Bone marrow (tissue), 2 donors: Measurements from ENCODE around the gene PDXK.
"Not testable (repeated sequence)": the region's sequence is repeated elsewhere in the genome, so short reads cannot be mapped to it uniquely, and the experiment has no call there.

Source experiments
- DNase-seq, 2 donors: peaks; one replicate each; lab custom pipeline; 2025; lab: John Stamatoyannopoulos, UW

Gene PDXK

DNA sequence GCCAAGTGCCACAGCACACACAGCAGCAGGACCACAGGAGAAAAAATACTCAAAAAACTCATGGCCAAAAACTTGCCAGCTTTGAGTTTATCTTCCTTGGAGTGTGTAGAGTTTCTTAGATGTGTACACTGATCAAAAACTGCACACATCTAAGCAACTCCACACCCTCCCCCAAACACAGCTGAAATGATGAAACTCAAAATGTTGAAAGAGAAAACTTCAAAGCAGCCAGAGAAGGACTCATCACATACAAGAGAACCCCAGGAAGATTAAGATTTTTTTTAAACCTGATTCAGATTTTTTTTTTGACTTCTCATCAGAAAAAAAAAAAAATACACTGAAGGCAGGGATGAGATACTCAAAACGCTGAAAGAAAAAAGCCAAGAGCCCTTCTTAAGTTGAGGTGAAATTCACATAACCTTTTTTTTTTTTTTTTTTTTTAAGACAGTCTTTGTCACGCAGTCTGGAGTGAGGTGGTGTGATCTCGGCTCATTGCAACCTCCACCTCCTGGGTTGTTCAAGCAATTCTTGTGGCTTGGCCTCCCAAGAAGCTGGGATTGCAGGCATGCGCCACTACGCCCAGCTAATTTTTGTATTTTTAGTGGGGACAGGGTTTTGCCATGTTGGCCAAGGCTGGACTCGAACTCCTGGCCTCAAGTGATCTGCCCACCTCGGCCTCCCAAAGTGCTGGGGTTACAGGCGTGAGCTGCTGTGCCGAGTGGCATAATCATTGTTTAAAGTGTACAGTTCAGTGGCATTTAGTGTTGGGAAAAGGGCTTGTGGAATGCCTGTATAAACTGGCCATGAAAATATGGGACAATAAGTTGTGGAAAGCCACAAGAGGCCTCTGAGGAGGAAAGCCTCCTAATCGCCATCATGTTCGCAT is 20.9 kb upstream of the PDXK start:
- no peak for DNase-seq

DNA sequence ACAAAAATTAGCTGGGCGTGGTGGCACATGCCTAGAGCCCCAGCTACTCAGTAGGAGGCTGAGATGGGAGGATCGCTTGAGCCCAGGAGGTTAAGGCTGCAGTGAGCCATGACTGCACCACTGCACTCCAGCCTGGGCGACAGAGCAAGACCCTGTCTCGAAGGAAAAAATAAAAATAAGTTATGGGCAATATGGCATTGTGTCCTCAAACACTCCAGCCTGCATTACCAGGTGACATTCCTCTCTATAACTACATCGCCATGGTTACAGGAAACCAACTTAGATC is 19.5 kb upstream of the PDXK start:
- DNase-seq, result not testable (repeated sequence)

DNA sequence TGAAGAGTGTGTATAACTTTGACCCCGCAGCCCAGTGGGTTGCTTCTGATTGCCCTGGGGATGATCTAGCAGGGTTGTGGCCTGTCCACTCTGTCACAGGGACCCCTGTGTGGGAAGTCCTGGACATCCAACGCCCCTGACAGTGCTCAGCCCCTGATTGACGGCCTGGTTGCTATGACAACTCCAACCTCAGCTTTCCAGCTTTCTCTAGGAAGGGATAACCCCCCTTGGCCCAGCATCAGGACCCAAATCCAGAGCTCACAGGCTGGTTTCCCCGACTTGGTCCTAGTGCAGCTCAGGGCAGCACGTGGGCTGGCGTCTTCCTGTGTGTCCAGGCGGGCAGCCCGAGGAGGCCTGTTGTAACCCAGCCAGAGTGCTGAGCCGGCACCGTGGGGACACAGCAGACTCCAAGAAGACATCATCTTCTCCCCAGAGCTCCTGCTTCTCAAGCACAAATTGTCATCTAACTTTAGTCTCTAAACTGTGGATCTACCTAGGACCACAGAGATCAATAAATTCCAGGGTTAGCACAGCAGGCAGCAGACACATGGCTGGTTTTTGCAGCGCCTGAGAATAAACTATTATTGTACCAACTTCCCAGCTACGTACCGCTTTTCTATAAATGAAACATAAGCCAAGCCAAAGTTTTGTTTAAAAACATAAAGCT is 18.9 kb upstream of the PDXK start:
- no peak for DNase-seq

DNA sequence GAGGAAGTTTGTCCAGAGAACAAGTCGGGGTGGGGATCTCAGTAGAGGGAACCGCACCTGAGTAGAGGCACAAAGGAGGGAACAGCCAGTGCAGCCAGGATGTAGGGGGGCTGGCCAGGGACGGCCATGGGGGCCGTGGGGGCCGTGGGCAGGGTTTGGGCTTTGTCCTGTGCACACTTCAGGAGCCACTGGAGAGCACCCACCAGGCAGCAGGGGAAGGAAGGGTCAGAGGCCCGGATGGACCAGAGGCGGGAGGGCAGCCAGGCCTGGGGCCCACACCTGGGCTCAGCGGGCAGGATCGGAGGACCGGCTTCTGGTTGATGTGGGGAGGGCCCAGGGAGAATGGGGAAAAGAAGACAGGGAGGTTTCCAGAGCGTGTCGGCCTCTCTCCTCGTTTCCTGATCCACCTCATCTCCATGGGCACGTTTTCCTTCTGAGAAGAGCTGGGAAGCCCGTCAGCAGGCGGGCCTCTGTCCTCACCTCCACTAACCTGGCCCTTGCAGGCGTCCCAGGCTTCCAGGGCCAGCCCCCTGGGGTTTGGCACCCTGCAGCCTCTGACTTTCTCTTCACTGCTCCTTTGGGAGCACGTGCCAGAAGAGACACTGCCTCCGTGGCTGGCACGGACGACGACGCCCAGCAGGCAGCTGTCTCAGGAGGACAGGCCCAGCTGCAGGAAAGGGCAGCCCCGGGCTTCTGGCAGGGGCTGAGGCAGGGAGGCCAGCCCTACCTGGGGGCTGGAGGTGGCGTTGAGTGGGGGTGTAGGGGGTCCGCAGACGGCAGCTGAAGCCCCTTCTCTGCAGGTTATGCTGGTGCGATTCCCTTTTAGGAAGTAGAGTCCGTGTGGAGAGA is 16.8 kb upstream of the PDXK start:
- DNase-seq, result no peak

DNA sequence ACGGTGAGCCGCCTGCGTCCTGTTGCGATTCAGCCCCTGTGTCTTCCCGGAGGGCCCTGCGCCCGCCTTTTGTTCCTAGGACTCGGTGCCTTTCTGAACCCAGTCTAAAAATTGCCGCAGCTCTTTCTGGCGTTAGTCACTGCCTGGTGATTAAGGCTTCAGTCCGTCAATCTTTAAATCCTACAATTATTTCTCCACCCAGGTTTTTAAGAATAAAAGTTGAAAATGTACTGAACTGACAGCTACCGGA is 16.2 kb upstream of the PDXK start:
- DNase-seq, result no peak

DNA sequence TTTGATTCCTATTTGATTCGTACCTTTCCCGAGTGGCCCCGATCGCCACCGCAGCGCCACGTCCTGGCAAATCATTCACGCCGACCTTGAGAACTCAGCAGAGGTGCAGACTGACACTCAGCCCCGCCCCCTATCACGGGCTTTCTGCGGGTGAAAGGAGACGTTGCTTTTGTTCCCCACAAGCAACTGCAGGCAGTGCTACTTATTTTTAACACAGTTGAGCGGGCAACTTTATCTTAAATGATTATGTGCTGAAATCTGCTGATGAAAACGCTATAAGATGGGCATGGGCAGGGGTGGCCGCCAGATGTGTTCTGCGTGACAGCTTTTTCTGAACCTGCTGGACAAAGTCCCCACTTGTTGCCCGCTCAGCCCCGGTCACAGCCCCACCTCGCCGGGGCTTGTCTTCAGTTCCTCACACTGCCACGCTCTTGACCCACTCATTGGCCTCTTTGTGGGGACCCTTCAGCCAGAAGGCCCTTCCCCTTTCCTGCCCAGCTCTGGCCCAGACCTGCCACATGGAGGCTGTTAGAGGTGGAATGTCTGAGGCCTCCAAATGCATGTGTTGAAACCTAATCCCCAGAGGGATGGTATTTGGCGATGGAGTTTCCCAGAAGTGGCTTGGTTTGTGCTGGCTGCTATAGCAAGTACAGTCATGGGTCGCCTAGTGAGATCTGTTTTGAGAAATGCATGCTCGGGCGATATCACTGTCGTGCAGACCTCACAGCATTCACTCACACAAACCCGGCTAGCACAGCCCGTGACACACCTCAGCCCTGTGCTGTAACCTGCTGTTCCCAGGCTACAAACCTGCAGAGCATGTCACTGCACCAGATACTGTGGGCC is 15.7 kb upstream of the PDXK start:
- DNase-seq, result peak in 1 of 2 donors; percentile 1

DNA sequence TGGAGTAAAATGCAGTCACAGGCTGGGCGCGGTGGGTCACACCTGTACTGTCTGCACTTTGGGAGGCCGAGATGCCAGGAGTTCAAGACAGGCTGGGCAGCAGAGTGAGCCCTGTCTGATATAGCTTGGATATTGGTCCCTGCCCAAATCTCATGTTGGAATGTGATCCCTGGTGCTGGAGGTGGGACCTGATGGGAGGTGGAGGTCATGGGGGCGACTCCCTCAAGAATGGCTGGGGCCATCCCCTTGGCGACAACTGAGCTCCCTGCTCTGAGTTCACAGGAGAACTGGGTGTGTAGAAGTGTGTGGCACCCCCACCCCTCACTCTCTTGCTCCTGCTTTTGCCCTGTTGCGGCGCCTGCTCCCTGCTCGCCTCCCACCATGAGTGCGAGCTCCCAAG is 11.5 kb upstream of the PDXK start:
- DNase-seq, result no peak

DNA sequence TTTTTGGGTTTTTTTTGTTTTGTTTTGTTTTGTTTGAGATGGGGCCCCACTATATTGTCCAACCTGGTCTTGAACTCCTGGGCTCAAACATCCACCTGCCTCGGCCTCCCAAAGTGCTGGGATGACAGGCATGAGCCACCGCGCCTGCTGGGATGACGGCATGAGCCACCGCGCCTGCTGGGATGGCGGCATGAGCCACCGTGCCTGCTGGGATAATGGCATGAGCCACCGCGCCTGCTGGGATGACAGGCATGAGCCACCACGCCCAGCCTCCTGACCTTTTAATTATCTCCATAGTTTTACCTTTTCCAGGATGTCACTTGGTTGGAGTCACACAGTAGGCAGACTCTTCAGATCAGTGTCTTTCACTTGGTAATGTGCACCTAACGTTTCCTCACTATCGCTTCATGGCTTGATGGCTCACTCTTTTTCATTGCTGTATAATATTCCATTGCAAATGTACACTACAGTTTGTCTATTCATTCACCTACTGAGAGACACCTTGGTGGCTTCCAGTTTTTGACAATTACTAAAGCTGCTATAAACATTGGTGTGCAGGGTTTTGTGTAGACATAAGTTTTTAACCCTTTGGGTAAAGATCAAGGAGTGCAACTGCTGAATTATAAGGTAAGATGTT is 10.1 kb upstream of the PDXK start:
- no peak for DNase-seq

DNA sequence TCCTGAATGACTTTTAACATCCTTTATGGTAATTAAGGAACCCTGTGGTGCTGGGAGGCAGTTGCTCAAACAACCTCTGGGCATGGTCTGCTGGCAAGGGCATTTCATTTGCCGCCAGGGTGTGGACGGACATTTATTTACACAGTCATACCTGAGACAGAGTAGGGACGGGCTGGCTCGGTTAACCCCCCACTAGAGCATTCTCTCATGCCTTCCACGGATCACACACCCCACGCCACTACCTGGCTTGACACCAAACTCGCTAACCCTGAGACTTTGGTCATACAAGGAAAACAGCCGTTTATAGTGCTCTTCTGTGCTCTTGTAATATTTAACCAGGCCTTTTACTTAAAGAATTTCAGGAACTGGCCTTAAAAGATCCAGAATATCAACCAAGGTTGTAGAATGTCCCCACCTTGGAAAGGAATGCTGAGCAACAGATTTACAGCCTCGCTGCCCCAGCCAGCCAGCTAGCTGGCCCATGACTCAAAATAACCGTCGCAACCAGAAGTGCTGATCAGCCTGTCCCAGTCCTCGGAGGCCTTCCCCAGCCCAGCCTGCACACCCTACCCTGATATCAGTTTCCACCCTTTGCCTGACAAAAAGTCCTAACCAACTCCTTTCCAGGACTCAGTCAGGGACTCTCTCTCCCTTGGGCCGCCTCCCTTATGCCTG is 6.5 kb upstream of the PDXK start:
- no peak for DNase-seq

DNA sequence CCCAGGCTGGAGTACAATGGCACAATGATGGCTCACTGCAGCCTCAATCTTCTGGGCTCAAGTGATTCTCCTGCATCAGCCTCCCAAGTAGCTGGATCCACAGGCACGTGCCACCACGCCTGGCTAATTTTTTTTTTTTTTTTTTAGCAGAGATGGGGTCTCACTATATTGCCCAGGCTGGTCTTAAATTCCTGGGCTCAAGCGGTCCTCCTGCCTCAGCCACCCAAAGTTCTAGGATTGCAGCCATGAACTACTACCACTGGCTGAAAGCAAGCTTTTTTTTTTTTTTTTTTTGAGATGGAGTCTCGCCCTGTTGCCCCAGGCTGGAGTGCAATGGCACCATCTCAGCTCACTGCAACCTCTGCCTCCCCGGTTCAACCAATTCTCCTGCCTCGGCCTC is 5.8 kb upstream of the PDXK start:
- DNase-seq, result not testable (repeated sequence)

DNA sequence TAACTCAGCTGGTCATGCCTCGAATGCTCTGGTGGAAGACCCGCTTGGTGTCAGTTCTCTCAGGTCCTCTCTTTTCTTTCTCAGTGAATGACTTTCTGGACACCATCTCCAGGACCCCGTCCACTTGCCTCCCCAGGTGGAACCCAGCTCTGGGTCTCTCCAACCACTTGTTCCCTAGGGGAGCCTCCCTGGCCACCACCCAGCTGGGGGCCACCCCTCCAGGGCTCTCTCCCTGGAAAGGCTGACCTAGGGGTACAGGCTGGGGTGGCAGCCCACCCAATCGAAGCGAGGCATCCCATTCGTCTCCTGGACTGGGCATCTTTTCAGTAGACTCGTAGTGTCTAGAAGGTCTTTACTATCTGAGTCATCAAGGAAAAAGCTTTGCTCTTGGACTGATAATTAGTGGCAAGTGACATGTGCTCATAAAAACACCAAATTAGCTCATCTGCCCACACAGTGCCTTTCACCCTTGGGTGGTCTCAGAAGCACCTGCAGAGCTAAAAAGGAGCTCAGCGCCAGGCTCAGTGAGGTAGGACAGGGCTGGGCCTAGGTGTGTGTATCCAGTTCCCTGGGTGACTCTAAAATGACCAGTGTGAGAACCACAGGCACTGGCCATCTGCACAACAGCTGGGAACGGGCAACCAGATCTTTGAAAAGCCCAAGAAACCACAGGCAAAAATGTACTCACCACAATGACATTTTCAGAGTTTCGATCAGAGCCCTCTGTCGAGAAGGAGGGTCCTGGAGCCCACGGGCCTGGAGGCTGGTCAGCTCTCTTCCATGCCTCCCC is 2.4 kb upstream of the PDXK start:
- DNase-seq, result no peak

DNA sequence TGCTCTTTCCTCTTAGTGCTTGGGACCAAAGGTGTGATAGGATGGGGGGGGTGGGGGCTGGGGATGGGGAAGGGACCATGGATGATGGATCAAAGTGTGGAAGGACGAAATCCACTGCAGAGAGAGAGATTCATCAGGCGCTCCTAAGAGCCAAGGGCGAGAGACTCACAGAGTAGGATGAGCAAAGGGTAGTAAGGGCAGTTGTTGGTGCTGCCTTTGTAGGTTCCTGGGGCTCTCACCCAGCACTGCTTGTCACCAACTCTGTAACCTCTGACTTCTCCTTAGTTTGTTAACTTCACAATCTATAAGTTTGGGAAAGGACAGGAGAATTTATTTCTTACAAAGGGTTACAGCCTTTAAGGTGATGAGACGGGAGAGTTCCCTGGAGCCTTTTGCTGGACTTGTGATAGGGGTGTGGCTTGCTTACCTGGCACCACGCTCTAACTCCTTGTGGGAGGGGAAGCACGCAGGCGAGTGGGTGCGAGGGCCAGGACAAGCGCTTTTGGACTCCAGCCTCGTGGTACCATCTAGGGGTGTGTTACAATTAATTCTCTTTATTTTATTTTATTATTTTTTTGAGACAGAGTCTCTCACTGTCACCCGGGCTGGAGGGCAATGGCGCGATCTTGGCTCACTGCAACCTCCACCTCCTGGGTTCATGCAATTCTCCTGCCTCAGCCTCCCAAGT is 1.6 kb upstream of the PDXK start:
- no peak for DNase-seq

DNA sequence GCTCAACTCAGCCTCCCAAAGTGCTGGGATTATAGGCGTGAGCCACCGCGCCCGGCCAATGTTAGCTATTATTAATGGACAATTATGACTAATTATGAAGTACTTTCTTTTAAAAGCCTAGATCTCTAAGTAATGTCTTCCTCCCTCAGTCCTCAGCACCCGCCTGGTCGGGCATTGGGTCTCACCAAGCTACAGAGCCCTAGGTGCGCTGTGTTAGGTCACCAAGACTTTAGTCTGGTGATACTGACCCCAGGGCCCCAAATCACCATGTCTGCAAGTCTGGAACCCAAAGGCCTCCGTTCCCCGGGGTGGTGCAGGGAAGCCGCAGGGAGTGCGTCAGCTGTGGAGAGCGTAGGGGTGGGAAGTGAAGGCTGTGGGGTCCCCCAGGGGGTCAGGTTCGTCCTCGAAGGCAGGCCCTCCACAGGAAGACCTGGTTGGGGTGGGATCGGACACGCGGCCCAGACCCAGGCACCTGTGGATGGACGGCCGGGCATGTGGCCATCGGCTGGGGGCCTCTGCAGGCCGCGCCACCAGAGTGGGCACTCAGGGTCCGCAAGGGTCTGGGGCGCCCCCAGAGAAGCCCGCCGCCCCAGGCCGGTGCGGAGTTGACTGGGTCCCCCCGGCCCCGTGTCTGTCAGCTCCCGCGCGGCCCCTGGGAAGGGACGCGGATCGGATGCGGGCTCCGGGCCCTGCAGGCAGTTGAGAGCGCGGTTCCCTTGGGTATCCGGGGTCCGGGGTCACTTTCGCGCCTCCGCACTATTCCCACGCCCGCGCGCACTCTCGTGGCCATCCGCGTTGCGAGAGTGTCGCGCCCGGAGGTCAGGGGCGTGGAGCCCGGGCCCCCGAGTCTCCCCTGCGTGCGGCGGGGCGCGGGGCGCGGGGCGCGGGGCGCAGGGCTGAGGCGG is 710 bp upstream of the PDXK start:
- no peak for DNase-seq

DNA sequence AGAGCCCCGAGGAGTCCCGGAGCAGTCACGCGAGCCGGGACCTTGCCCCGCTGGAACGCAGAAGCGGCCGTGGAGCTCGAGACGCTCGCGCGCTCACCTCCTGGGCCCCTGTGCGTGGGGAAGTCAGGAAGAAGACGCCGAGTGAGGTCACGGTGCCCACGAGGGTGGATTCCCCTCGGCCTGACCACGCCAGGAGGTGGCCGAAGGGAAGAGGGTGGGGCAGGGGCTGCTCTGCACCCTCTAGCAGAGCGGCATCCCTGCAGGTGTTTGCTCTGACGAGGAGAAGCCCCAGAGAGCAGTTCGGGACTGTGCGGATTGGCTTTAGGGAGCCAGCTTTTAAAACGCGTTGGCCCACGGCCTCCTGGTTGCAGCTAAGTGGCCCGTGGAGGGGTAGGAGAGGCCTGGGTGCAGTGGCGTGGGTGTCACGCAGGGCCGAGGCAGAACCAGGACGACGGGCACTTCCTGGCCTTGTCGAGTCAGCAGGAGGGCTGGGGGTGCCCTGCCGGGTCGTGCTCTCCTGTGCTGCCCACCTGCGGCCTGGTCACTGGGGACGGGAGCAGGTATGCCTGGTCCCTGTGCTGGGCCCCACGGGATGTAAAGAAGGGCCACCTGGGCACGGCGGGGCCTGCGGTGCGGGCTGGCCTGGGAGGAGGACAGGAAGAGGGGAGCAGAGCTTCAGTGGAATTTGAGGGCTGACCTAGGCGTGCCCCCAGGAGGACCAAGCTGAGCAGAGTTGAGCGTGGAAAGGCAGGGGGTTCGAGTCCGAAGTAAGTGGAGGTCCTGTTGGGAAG is 1.0 kb downstream of the PDXK start:
- no peak for DNase-seq

DNA sequence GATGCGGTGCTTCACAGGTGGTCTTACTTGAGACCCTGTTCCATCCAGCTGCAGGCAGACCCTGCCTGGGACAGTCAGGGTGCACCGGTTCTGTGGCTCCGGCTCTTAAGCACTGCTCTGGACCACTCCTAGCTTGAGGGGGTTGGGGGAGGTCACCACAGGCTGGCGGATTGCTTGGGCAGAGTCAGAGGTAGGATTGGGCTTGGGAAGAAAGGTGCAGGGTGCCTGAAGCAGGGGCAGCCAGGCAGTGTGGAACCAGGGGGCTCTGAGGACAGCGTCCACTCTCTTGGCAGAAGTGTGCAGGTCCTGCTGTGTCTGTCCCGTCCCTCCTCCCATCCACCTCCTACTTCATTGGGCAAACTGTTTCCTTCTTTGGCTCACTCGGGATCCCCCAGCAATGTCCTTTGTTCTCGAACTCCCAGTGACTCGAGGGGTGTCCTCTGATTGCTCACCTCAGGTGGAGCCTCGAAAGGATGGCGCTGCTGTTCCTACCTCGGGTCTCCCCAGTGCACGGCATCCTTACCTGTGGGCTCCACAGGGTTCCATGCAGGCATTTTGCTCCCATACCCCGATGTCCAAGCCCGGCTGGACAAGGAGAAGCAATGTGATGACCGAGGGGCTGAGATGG is 1.7 kb downstream of the PDXK start:
- DNase-seq, result no peak

DNA sequence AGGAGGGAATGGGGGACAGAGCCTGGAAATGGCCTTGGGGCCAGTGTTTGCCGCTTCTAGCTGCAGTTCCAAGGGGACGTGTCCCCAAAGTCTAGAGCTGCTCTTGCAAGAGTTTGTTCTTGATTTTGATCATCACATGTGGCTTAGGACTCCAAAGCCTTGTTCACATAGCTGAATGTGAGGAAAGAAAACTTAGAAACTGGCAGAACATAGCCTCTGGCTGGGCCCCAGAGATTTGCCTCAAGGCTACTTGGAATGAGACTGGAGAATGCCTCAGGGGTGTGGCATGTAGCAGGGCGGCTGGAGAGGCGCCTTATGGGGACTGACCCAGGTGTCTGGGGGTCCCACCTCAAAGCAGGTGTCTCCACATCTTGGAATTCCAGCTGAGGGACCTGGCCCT is 2.3 kb downstream of the PDXK start:
- DNase-seq, result no peak

DNA sequence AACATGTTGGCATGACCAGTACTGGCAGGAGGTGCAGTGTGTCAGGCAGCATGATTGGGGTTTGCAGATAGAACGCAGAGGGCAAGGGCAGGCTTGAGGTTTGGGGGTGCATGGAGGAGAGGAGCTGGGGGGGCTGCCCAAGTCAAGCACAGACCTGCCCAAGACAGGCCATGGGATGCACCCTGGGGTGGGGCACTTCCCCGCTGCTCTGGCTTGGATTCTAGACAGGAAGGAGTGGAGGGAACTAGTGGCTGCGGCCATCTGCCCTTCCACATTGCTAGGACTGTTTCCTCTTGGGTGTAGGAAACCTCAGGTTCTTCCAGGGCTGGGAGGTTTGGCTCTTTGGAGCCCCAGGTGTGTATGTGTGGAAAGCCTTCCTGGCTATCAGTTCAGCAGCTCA is 3.0 kb downstream of the PDXK start:
- DNase-seq, result no peak
